HCT116 (cell line): Measurements from ENCODE around the gene ARHGAP21.

ENCODE experiments used
- ATF3 ChIP-seq: IDR thresholded peaks from 2 replicates; pipeline ENCODE4 v1.6.1; 2012
- CEBPB ChIP-seq: IDR thresholded peaks from 2 replicates; pipeline ENCODE4 v1.6.1; 2012; ENCODE audit warnings: low read depth
- ELF1 ChIP-seq: IDR thresholded peaks from 2 replicates; pipeline ENCODE4 v1.6.1; 2012; ENCODE audit warnings: low read depth, borderline replicate concordance
- EZH2 ChIP-seq: fragments of 200-600 bp; sonication (generic); IDR thresholded peaks from 2 replicates; pipeline ENCODE4 v1.6.1; 2017; ENCODE audit warnings: antibody characterized with exemption, mixed run types
- JUND ChIP-seq: IDR thresholded peaks from 2 replicates; pipeline ENCODE4 v1.6.1; 2012
- MAX ChIP-seq: IDR thresholded peaks from 2 replicates; pipeline ENCODE4 v1.6.1; 2012
- POLR2A ChIP-seq: IDR thresholded peaks from 2 replicates; pipeline ENCODE4 v1.7.0; 2011; ENCODE audit warnings: borderline replicate concordance; ENCODE audit not compliant: insufficient read depth, insufficient read length; ENCODE audit errors: extremely low read depth
- POLR2AphosphoS5 ChIP-seq: IDR thresholded peaks from 2 replicates; pipeline ENCODE4 v1.6.1; 2011; ENCODE audit warnings: mild to moderate bottlenecking, low read depth, low read length, moderate library complexity
- TCF7L2 ChIP-seq: IDR thresholded peaks from 2 replicates; pipeline ENCODE4 v1.7.0; 2011; ENCODE audit warnings: borderline replicate concordance, inconsistent platforms; ENCODE audit not compliant: insufficient read depth, insufficient read length; ENCODE audit errors: extremely low read depth
- YY1 ChIP-seq: IDR thresholded peaks from 2 replicates; pipeline ENCODE4 v1.6.1; 2011; ENCODE audit warnings: low read length, low read depth, moderate library complexity, mild to moderate bottlenecking; ENCODE audit not compliant: insufficient replicate concordance; ENCODE audit errors: extremely low read depth
- ZNF274 ChIP-seq: fragments of 200-500 bp; sonication (Bioruptor generic); IDR thresholded peaks from 2 replicates; pipeline ENCODE4 v1.6.1; 2014; ENCODE audit warnings: mild to moderate bottlenecking, low read depth, low read length, inconsistent platforms
- TF ChIP-seq, protein P1 (sequence below), 3 experiments: fragments of 200-600 bp in 1 of 3; sonication (generic) in 1 of 3; IDR thresholded peaks in 2 of 3; conservative IDR thresholded peaks in 1 of 3; 2 replicates each; pipeline ENCODE4 v1.5.1; 2012 to 2017; ENCODE audit warnings: low read depth in 2 of 3, low read length in 2 of 3, antibody characterized with exemption in 1 of 3, borderline replicate concordance in 1 of 3, control low read depth in 1 of 3, mild to moderate bottlenecking in 1 of 3, mixed read lengths in 1 of 3, mixed run types in 1 of 3, moderate library complexity in 1 of 3; ENCODE audit not compliant: insufficient read depth in 1 of 3

- no peak for TF ChIP-seq EZH2
- TF ChIP-seq, protein P1, sequence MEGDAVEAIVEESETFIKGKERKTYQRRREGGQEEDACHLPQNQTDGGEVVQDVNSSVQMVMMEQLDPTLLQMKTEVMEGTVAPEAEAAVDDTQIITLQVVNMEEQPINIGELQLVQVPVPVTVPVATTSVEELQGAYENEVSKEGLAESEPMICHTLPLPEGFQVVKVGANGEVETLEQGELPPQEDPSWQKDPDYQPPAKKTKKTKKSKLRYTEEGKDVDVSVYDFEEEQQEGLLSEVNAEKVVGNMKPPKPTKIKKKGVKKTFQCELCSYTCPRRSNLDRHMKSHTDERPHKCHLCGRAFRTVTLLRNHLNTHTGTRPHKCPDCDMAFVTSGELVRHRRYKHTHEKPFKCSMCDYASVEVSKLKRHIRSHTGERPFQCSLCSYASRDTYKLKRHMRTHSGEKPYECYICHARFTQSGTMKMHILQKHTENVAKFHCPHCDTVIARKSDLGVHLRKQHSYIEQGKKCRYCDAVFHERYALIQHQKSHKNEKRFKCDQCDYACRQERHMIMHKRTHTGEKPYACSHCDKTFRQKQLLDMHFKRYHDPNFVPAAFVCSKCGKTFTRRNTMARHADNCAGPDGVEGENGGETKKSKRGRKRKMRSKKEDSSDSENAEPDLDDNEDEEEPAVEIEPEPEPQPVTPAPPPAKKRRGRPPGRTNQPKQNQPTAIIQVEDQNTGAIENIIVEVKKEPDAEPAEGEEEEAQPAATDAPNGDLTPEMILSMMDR (IDR thresholded peaks at IDR 0.05 in 2 of 3, conservative IDR thresholded peaks at IDR 0.05 in 1 of 3; ENCODE audit: borderline replicate concordance in 1 of 3, insufficient read depth in 1 of 3, low read depth in 2 of 3, low read length in 2 of 3), result no peak
- no peak for TF ChIP-seq ATF3
- TF ChIP-seq MAX, result no peak
- no peak for TF ChIP-seq TCF7L2
- no peak for TF ChIP-seq POLR2AphosphoS5
- no peak for TF ChIP-seq YY1
- TF ChIP-seq ZNF274, result no peak
- no peak for TF ChIP-seq JUND
- TF ChIP-seq ELF1, result no peak
- no peak for TF ChIP-seq POLR2A
- no peak for TF ChIP-seq CEBPB
These were observed 7.1 kb upstream of the ARHGAP21 start for GRCh38 chr10:24730811-24731210.
